Cardiac fibroblast (primary cell): ENCODE data around the gene ELL.

Source experiments
- DNase-seq, 2 donors: peaks; one replicate each; pipeline versions ENCODE4 v3.0.0 to v3.0.0-alpha.2; 2010; ENCODE audit warnings: low read depth in 2 of 2
- H3K4me3 ChIP-seq, 2 donors: replicated peaks in 1 of 2; 1 replicate in 1 of 2; 2 replicates in 1 of 2; pipeline ENCODE4 v1.5.1; 2011; ENCODE audit warnings: low read depth in 2 of 2, low read length in 2 of 2, mild to moderate bottlenecking in 2 of 2, moderate library complexity in 1 of 2
- CTCF ChIP-seq: IDR thresholded peaks from one replicate; pipeline ENCODE4 v1.5.1; 2011; ENCODE audit warnings: low read depth, mild to moderate bottlenecking, low read length, inconsistent platforms

ELL gene

GRCh38 chr19:18495204-18495911 is 26.5 kb downstream of the ELL start:
- no peak for TF ChIP-seq CTCF
- no peak for DNase-seq
- H3K4me3 ChIP-seq: no peak overlapping the region

- TF ChIP-seq CTCF: no peak
- no peak overlapping the region for H3K4me3 ChIP-seq
- DNase-seq: peak; percentile 55 to 58
Measured at GRCh38 chr19:18494267-18494607, 27.6 kb downstream of the ELL start.

GRCh38 chr19:18493440-18494266 is 28.2 kb downstream of the ELL start:
- no peak overlapping the region for H3K4me3 ChIP-seq
- TF ChIP-seq CTCF: no peak
- no peak for DNase-seq

GRCh38 chr19:18491995-18492953 is 29.6 kb downstream of the ELL start:
- DNase-seq: no peak
- TF ChIP-seq CTCF: no peak
- no peak overlapping the region for H3K4me3 ChIP-seq

GRCh38 chr19:18490728-18491127 is 31.1 kb downstream of the ELL start:
- DNase-seq: no peak
- TF ChIP-seq CTCF: no peak

GRCh38 chr19:18489627-18490184 is 32.2 kb downstream of the ELL start:
- no peak for TF ChIP-seq CTCF
- DNase-seq: no peak
- H3K4me3 ChIP-seq: no peak overlapping the region

More at GRCh38 chr19:18490728-18491127, 31.1 kb downstream of the ELL start:
- H3K4me3 ChIP-seq: no peak overlapping the region
